Prostate gland (tissue), 2 donors: ENCODE measurements around the gene TUBB3. TPM values are rescaled to one million over a fixed set of nuclear protein-coding genes. Genes with fewer than 3 reads are reported as not detected.

Experiments
- DNase-seq: peaks from one replicate; pipeline ENCODE4 v3.0.0-alpha.2; 2019; ENCODE audit warnings: low spot score
- H3K27ac ChIP-seq, 2 donors: fragments of 200-600 bp; sonication (generic); 2 replicates each; pipeline ENCODE4 v1.5.1; 2017 to 2019
- H3K27me3 ChIP-seq: fragments of 200-600 bp; sonication (generic); replicated peaks from 2 replicates; pipeline ENCODE4 v1.5.1; 2019; ENCODE audit not compliant: insufficient read depth
- H3K36me3 ChIP-seq, 2 donors: fragments of 200-600 bp; sonication (generic); 1 replicate in 1 of 2; 2 replicates in 1 of 2; pipeline versions ENCODE4 v1.5.1 to v1.8.1; 2017 to 2019
- H3K4me1 ChIP-seq: fragments of 200-600 bp; sonication (generic); replicated peaks from 2 replicates; pipeline ENCODE4 v1.5.1; 2019
- H3K4me3 ChIP-seq, 2 donors: fragments of 200-600 bp; sonication (generic); 2 replicates each; pipeline ENCODE4 v1.5.1; 2017 to 2019
- H3K9me3 ChIP-seq: fragments of 200-600 bp; sonication (generic); 2 replicates; pipeline ENCODE4 v1.5.1; 2017
- CTCF ChIP-seq, 4 experiments: fragments of 200-600 bp in 2 of 4; fragments of 450-650 bp in 2 of 4; sonication (generic) in 2 of 4; IDR thresholded peaks; 1 replicate in 3 of 4; 2 replicates in 1 of 4; pipeline ENCODE4 v1.5.1; 2016 to 2019; ENCODE audit warnings: antibody characterized with exemption in 4 of 4, mild to moderate bottlenecking in 2 of 4, moderate library complexity in 2 of 4
- POLR2A ChIP-seq: fragments of 450-650 bp; IDR thresholded peaks from one replicate; pipeline ENCODE4 v1.6.1; 2016; ENCODE audit warnings: antibody characterized with exemption, mild to moderate bottlenecking
- POLR2AphosphoS5 ChIP-seq: sonication (generic); formaldehyde crosslinking; IDR thresholded peaks from one replicate; pipeline ENCODE4 v1.6.1; 2017; ENCODE audit warnings: antibody characterized with exemption
- whole genome bisulfite sequencing: methylation state at CpG from one replicate; pipeline ENCODE4 v1.1.5; 2018; 5-methylcytosine and 5-hydroxymethylcytosine counted together
- intact Hi-C: fragments of 100-400 bp; cut with DNase I; formaldehyde crosslinking; loops from one replicate; pipeline ENCODE4 v1.14.2; 2022
- total RNA-seq, 2 donors: library from RNA; depleted of rRNA; stranded (reverse); fragments of >200 nt; gene quantifications; one replicate each; pipeline ENCODE4 v1.1.0, GENCODE V29; 2016

TUBB3 gene
- total RNA-seq, 2 donors from 2014 or later: 0.82 to 20.7 TPM

GRCh38 chr16:89954462-89954861 lies 31.3 kb downstream of the TUBB3 start:
- no peaks in the 10 kb centered on the region for H3K27me3 ChIP-seq
- H3K4me1 ChIP-seq: peaks cover 5% of the 10 kb centered on the region
- H3K9me3 ChIP-seq: no peaks in the 10 kb centered on the region
- TF ChIP-seq POLR2A (no peak), POLR2AphosphoS5 (no peak), CTCF (IDR thresholded peaks at IDR 0.05) (no peak)
- H3K4me3 ChIP-seq: no peak overlapping the region
- DNase-seq: no peak
- peaks cover 0 to 10% of the 10 kb centered on the region in 2 donors for H3K36me3 ChIP-seq
- H3K27ac ChIP-seq: no peak overlapping the region
- 94% methylated on average over 15 of the region's 15 CpGs for WGBS
- intact Hi-C loops: no loop called here

GRCh38 chr16:89955001-89955685 lies 32.0 kb downstream of the TUBB3 start:
- Histone ChIP-seq H3K27ac (no peak overlapping the region), H3K27me3 (no peaks in the 10 kb centered on the region), H3K4me1 (no peaks in the 10 kb centered on the region), H3K9me3 (no peaks in the 10 kb centered on the region), H3K36me3 (peaks cover 0 to 10% of the 10 kb centered on the region in 2 donors), H3K4me3 (no peak overlapping the region)
- no peak for DNase-seq
- intact Hi-C loops: no loop called here
- TF ChIP-seq CTCF (IDR thresholded peaks at IDR 0.05) (no peak), POLR2AphosphoS5 (no peak), POLR2A (no peak)
- WGBS: 90% methylated on average over 15 of the region's 15 CpGs

GRCh38 chr16:89956505-89957215 lies 33.5 kb downstream of the TUBB3 start:
- Histone ChIP-seq H3K27me3 (no peaks in the 10 kb centered on the region), H3K4me1 (no peaks in the 10 kb centered on the region), H3K4me3 (no peak overlapping the region), H3K36me3 (peaks cover 0 to 10% of the 10 kb centered on the region in 2 donors), H3K27ac (no peak overlapping the region), H3K9me3 (no peaks in the 10 kb centered on the region)
- intact Hi-C loops: no loop called here
- no peak for TF ChIP-seq POLR2A
- no peak for TF ChIP-seq CTCF (IDR thresholded peaks at IDR 0.05)
- TF ChIP-seq POLR2AphosphoS5: no peak
- WGBS: 92% methylated on average over 15 of the region's 15 CpGs
- no peak for DNase-seq

- TF ChIP-seq CTCF (IDR thresholded peaks at IDR 0.05) (no peak), POLR2AphosphoS5 (no peak), POLR2A (no peak)
- DNase-seq: no peak
- intact Hi-C loops: no loop called here
- 94% methylated on average over 23 of the region's 23 CpGs for WGBS
- H3K27ac ChIP-seq: no peak overlapping the region
- H3K4me3 ChIP-seq: no peak overlapping the region
- no peaks in the 10 kb centered on the region for H3K4me1 ChIP-seq
- no peaks in the 10 kb centered on the region for H3K9me3 ChIP-seq
- H3K36me3 ChIP-seq: peaks cover 0 to 10% of the 10 kb centered on the region in 2 donors
- H3K27me3 ChIP-seq: no peaks in the 10 kb centered on the region
Measured at GRCh38 chr16:89957216-89957785, 34.2 kb downstream of the TUBB3 start.
